ENCODE results near the gene TMEM184B.

- TF ChIP-seq ZFP3 (CRISPR knock-in tag; IDR thresholded peaks at IDR 0.05) (no peak), ARNTL (CRISPR knock-in tag; IDR thresholded peaks at IDR 0.05; ENCODE audit: borderline replicate concordance, low read depth) (no peak), ESRRG (CRISPR knock-in tag; IDR thresholded peaks at IDR 0.05) (no peak), ZNF8 (CRISPR knock-in tag; IDR thresholded peaks at IDR 0.05) (no peak), OSR1 (CRISPR knock-in tag; IDR thresholded peaks at IDR 0.05) (no peak)
These were observed 17.5 kb upstream of the TMEM184B start for GRCh38 chr22:38290347-38290746.
